Activated CD8-positive, alpha-beta memory T cell treated with anti-CD3 and anti-CD28 coated beads, Interleukin-2, amount 10 ng/mL, durations not matched to agents 7 days and 5 days (primary cell): ENCODE measurements around the gene SOAT1. TPM values are rescaled to one million over a fixed set of nuclear protein-coding genes. Genes with fewer than 3 reads are reported as not detected.

Experiments
- ATAC-seq: fragments of 150-1000 bp; cut with Tn5 transposase; one replicate; pipeline ENCODE4 v1.10.0; 2021; ENCODE audit warnings: moderate library complexity
- CTCF ChIA-PET: fragments of 350-600 bp; sonication (Branson Sonifier 250); formaldehyde crosslinking; loops from one replicate; lab custom pipeline; 2021; ENCODE audit warnings: antibody characterized with exemption; lab: Charles Lee
- DNase-seq: peaks from one replicate; pipeline ENCODE4 v3.0.0-alpha.2; 2020
- H3K27ac Mint-ChIP-seq: one replicate; pipeline ENCODE4 v1.8.0; 2021; ENCODE audit warnings: mild to moderate bottlenecking, mixed read lengths
- H3K27me3 Mint-ChIP-seq: one replicate; pipeline ENCODE4 v1.8.0; 2021; ENCODE audit warnings: mixed read lengths
- H3K36me3 Mint-ChIP-seq: one replicate; pipeline ENCODE4 v1.8.0; 2021; ENCODE audit warnings: mild to moderate bottlenecking, mixed read lengths
- H3K4me1 Mint-ChIP-seq: one replicate; pipeline ENCODE4 v1.8.0; 2021; ENCODE audit warnings: mixed read lengths
- H3K4me3 Mint-ChIP-seq: one replicate; pipeline ENCODE4 v1.8.0; 2021; ENCODE audit warnings: mild to moderate bottlenecking, moderate library complexity, mixed read lengths
- H3K9me3 Mint-ChIP-seq: one replicate; pipeline ENCODE4 v1.8.0; 2022; ENCODE audit warnings: low read depth, mixed read lengths
- total RNA-seq, 2 experiments: library from RNA; stranded (reverse); gene quantifications; one replicate each; pipeline ENCODE4 v1.2.3, GENCODE V29; 2021

The SOAT1 gene
- total RNA-seq, 2 experiments from 2014 or later, result 47.8 to 84.5 TPM

- H3K9me3 Mint-ChIP-seq, result no peaks in the 10 kb centered on the region
- CTCF ChIA-PET, result no interaction called here
- H3K27ac Mint-ChIP-seq, result no peak overlapping the region
- peaks cover 39% of the 10 kb centered on the region for H3K36me3 Mint-ChIP-seq
- ATAC-seq (no peak), DNase-seq (no peak)
- H3K4me3 Mint-ChIP-seq, result no peak overlapping the region
- peaks cover 16% of the 10 kb centered on the region for H3K4me1 Mint-ChIP-seq
- H3K27me3 Mint-ChIP-seq, result no peaks in the 10 kb centered on the region
Measured at GRCh38 chr1:179313004-179313403, 19.4 kb downstream of the SOAT1 start.

GRCh38 chr1:179314928-179315327 is 21.3 kb downstream of the SOAT1 start:
- Mint-ChIP-seq H3K27me3 (no peaks in the 10 kb centered on the region), H3K4me1 (peaks cover 21% of the 10 kb centered on the region), H3K4me3 (no peak overlapping the region), H3K36me3 (peaks cover 47% of the 10 kb centered on the region), H3K9me3 (no peaks in the 10 kb centered on the region), H3K27ac (no peak overlapping the region)
- CTCF ChIA-PET, result no interaction called here
- DNase-seq (no peak), ATAC-seq (no peak)

- CTCF ChIA-PET, result interaction anchor here (1.6 kb wide), 1 partner anchor 17 kb away, joined by 3 read pairs; no protein-coding TSS in a partner anchor
- Mint-ChIP-seq H3K36me3 (peaks cover 47% of the 10 kb centered on the region), H3K4me3 (no peak overlapping the region)
Measured at GRCh38 chr1:179318491-179318890, 24.9 kb downstream of the SOAT1 start.

GRCh38 chr1:179321533-179322216 is 28.1 kb downstream of the SOAT1 start:
- peaks cover 28% of the 10 kb centered on the region for H3K4me1 Mint-ChIP-seq
- CTCF ChIA-PET, result no interaction called here
- H3K27ac Mint-ChIP-seq, result no peak overlapping the region
- no peak for ATAC-seq
- H3K4me3 Mint-ChIP-seq, result no peak overlapping the region
- H3K27me3 Mint-ChIP-seq, result no peaks in the 10 kb centered on the region
- H3K9me3 Mint-ChIP-seq, result no peaks in the 10 kb centered on the region
- DNase-seq, result no peak
- H3K36me3 Mint-ChIP-seq, result peaks cover 55% of the 10 kb centered on the region

More at GRCh38 chr1:179318491-179318890, 24.9 kb downstream of the SOAT1 start:
- DNase-seq (no peak), ATAC-seq (no peak)
- Mint-ChIP-seq H3K4me1 (peaks cover 32% of the 10 kb centered on the region), H3K9me3 (no peaks in the 10 kb centered on the region), H3K27ac (no peak overlapping the region), H3K27me3 (no peaks in the 10 kb centered on the region)

- no peak for DNase-seq
- no peak for ATAC-seq
- Mint-ChIP-seq H3K27ac (peak overlapping the region; percentile 50), H3K9me3 (no peaks in the 10 kb centered on the region), H3K4me3 (no peak overlapping the region), H3K27me3 (no peaks in the 10 kb centered on the region), H3K36me3 (peaks cover 59% of the 10 kb centered on the region), H3K4me1 (peaks cover 26% of the 10 kb centered on the region)
- CTCF ChIA-PET, result no interaction called here
Measured at GRCh38 chr1:179322557-179322956, 29.0 kb downstream of the SOAT1 start.

GRCh38 chr1:179323436-179323835 is 29.8 kb downstream of the SOAT1 start:
- H3K27ac Mint-ChIP-seq, result no peak overlapping the region
- peaks cover 64% of the 10 kb centered on the region for H3K36me3 Mint-ChIP-seq
- peaks cover 22% of the 10 kb centered on the region for H3K4me1 Mint-ChIP-seq
- ATAC-seq, result no peak
- no peak overlapping the region for H3K4me3 Mint-ChIP-seq
- DNase-seq, result no peak
- no peaks in the 10 kb centered on the region for H3K9me3 Mint-ChIP-seq
- CTCF ChIA-PET, result no interaction called here
- no peaks in the 10 kb centered on the region for H3K27me3 Mint-ChIP-seq

GRCh38 chr1:179325836-179326235 is 32.2 kb downstream of the SOAT1 start:
- Mint-ChIP-seq H3K4me1 (peaks cover 17% of the 10 kb centered on the region), H3K36me3 (peaks cover 71% of the 10 kb centered on the region)

GRCh38 chr1:179326746-179327145 is 33.1 kb downstream of the SOAT1 start:
- CTCF ChIA-PET, result interaction anchor here (0.5 kb wide), 1 partner anchor 10 kb away, joined by 3 read pairs; no protein-coding TSS in a partner anchor
- Mint-ChIP-seq H3K36me3 (peaks cover 64% of the 10 kb centered on the region), H3K27ac (no peak overlapping the region), H3K27me3 (no peaks in the 10 kb centered on the region), H3K4me3 (no peak overlapping the region), H3K4me1 (peaks cover 14% of the 10 kb centered on the region), H3K9me3 (peaks cover 6% of the 10 kb centered on the region)
- DNase-seq (no peak), ATAC-seq (no peak)

More at GRCh38 chr1:179325836-179326235, 32.2 kb downstream of the SOAT1 start:
- no peaks in the 10 kb centered on the region for H3K27me3 Mint-ChIP-seq
- H3K27ac Mint-ChIP-seq, result no peak overlapping the region
- DNase-seq, result no peak
- H3K4me3 Mint-ChIP-seq, result no peak overlapping the region
- ATAC-seq, result no peak
- CTCF ChIA-PET, result no interaction called here
- peaks cover 6% of the 10 kb centered on the region for H3K9me3 Mint-ChIP-seq

GRCh38 chr1:179327196-179327595 is 33.6 kb downstream of the SOAT1 start:
- no peak for ATAC-seq
- peaks cover 10% of the 10 kb centered on the region for H3K4me1 Mint-ChIP-seq
- CTCF ChIA-PET, result no interaction called here
- H3K27ac Mint-ChIP-seq, result no peak overlapping the region
- peaks cover 60% of the 10 kb centered on the region for H3K36me3 Mint-ChIP-seq
- H3K9me3 Mint-ChIP-seq, result peaks cover 6% of the 10 kb centered on the region
- DNase-seq, result no peak
- H3K27me3 Mint-ChIP-seq, result no peaks in the 10 kb centered on the region
- no peak overlapping the region for H3K4me3 Mint-ChIP-seq

- Mint-ChIP-seq H3K36me3 (peaks cover 59% of the 10 kb centered on the region), H3K4me3 (no peak overlapping the region), H3K27me3 (no peaks in the 10 kb centered on the region), H3K4me1 (peaks cover 5% of the 10 kb centered on the region), H3K9me3 (peaks cover 6% of the 10 kb centered on the region), H3K27ac (no peak overlapping the region)
- DNase-seq, result no peak
- ATAC-seq, result no peak
- CTCF ChIA-PET, result no interaction called here
Measured at GRCh38 chr1:179327679-179328078, 34.1 kb downstream of the SOAT1 start.

GRCh38 chr1:179329862-179330261 is 36.3 kb downstream of the SOAT1 start:
- Mint-ChIP-seq H3K4me1 (peaks cover 4% of the 10 kb centered on the region), H3K27me3 (no peaks in the 10 kb centered on the region), H3K4me3 (no peak overlapping the region), H3K27ac (no peak overlapping the region), H3K36me3 (peaks cover 57% of the 10 kb centered on the region), H3K9me3 (peaks cover 6% of the 10 kb centered on the region)
- no peak for DNase-seq
- no peak for ATAC-seq
- CTCF ChIA-PET, result interaction anchor here (1.2 kb wide), 1 partner anchor 37 kb away, joined by 5 read pairs; the partner anchor contains the start of gene SOAT1

GRCh38 chr1:179334440-179334839 is 40.8 kb downstream of the SOAT1 start:
- H3K9me3 Mint-ChIP-seq, result peaks cover 6% of the 10 kb centered on the region
- peaks cover 37% of the 10 kb centered on the region for H3K36me3 Mint-ChIP-seq
- CTCF ChIA-PET, result no interaction called here
- H3K4me3 Mint-ChIP-seq, result no peak overlapping the region
- H3K27me3 Mint-ChIP-seq, result no peaks in the 10 kb centered on the region
- peaks cover 6% of the 10 kb centered on the region for H3K4me1 Mint-ChIP-seq
- DNase-seq (no peak), ATAC-seq (no peak)
- no peak overlapping the region for H3K27ac Mint-ChIP-seq

GRCh38 chr1:179337288-179337687 is 43.7 kb downstream of the SOAT1 start:
- CTCF ChIA-PET, result no interaction called here
- no peak for ATAC-seq
- H3K4me3 Mint-ChIP-seq, result no peak overlapping the region

GRCh38 chr1:179337942-179338560 is 44.5 kb downstream of the SOAT1 start:
- H3K4me1 Mint-ChIP-seq, result peaks cover 9% of the 10 kb centered on the region
- no peaks in the 10 kb centered on the region for H3K27me3 Mint-ChIP-seq
- H3K9me3 Mint-ChIP-seq, result no peaks in the 10 kb centered on the region
- ATAC-seq (no peak), DNase-seq (no peak)
- H3K4me3 Mint-ChIP-seq, result no peak overlapping the region
- H3K36me3 Mint-ChIP-seq, result peaks cover 27% of the 10 kb centered on the region
- CTCF ChIA-PET, result no interaction called here
- peak overlapping the region; percentile 28 for H3K27ac Mint-ChIP-seq

More at GRCh38 chr1:179337288-179337687, 43.7 kb downstream of the SOAT1 start:
- Mint-ChIP-seq H3K36me3 (peaks cover 28% of the 10 kb centered on the region), H3K4me1 (peaks cover 9% of the 10 kb centered on the region), H3K9me3 (no peaks in the 10 kb centered on the region), H3K27ac (no peak overlapping the region), H3K27me3 (no peaks in the 10 kb centered on the region)
- no peak for DNase-seq
